Measurements from ENCODE around the gene GLRA1. TPM values are rescaled to one million over a fixed set of nuclear protein-coding genes. Genes with fewer than 3 reads are reported as not detected.
"Not testable (repeated sequence)": the region's sequence is repeated elsewhere in the genome, so short reads cannot be mapped to it uniquely, and the experiment has no call there.

GLRA1 gene
- polyA plus RNA-seq, 1 experiment, result not detected

DNA sequence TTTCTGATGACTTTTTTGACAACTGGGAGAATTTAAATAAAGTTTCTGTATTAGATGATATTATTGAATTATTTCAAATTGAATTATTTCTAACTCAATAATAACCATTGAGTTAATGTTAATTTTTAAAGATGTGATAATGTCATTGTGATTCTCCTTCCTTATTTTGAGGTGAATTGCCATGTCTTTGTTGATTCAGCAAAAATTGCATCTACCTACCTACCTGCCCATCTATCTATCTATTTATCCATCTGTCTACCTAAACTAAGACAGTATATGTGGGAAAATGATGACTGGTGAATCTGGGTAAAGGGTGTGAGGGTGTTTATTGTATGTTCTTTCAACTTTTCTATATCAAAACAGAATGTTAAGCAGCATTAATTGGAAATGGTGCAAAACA is 77.9 kb downstream of the GLRA1 start:
- ChIA-PET CTCF (no interaction called here), POLR2A (no interaction called here)
- no peak overlapping the region for H3K27ac ChIP-seq (ENCODE audit: low read depth, low read length)
- TF ChIP-seq, protein P1, sequence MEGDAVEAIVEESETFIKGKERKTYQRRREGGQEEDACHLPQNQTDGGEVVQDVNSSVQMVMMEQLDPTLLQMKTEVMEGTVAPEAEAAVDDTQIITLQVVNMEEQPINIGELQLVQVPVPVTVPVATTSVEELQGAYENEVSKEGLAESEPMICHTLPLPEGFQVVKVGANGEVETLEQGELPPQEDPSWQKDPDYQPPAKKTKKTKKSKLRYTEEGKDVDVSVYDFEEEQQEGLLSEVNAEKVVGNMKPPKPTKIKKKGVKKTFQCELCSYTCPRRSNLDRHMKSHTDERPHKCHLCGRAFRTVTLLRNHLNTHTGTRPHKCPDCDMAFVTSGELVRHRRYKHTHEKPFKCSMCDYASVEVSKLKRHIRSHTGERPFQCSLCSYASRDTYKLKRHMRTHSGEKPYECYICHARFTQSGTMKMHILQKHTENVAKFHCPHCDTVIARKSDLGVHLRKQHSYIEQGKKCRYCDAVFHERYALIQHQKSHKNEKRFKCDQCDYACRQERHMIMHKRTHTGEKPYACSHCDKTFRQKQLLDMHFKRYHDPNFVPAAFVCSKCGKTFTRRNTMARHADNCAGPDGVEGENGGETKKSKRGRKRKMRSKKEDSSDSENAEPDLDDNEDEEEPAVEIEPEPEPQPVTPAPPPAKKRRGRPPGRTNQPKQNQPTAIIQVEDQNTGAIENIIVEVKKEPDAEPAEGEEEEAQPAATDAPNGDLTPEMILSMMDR (IDR thresholded peaks at IDR 0.05; ENCODE audit: low read depth, low read length), result no peak
- no peak overlapping the region for H3K4me3 ChIP-seq (ENCODE audit: low read depth, low read length)
- H3K27me3 ChIP-seq (ENCODE audit: control insufficient read depth, insufficient read depth, low read length), result no peaks in the 10 kb centered on the region
- H3K9me3 ChIP-seq (ENCODE audit: control insufficient read depth, insufficient read depth, low read length), result no peaks in the 10 kb centered on the region
- DNase-seq (ENCODE audit: low read depth, low spot score), result no peak

DNA sequence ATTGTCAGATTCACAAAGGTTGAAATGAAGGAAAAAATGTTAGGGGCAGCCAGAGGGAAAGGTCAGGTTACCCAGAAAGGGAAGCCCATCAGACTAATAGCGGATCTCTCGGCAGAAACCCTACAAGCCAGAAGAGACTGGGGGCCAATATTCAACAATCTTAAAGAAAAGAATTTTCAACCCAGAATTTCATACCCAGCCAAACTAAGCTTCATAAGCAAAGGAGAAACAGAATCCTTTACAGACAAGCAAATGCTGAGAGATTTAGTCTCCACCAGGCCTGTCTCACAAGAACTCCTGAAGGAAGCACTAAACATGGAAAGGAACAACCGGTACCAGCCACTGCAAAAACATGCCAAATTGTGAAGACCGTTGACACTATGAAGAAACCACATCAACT is 91.8 kb downstream of the GLRA1 start:
- DNase-seq (ENCODE audit: low read depth, low spot score); POLR2A ChIA-PET; H3K27me3 ChIP-seq (ENCODE audit: control insufficient read depth, insufficient read depth, low read length); H3K27ac ChIP-seq (ENCODE audit: low read depth, low read length); H3K4me3 ChIP-seq (ENCODE audit: low read depth, low read length): not testable (repeated sequence)
- peaks cover 14% of the 10 kb centered on the region for H3K9me3 ChIP-seq (ENCODE audit: control insufficient read depth, insufficient read depth, low read length)
- CTCF ChIA-PET, result interaction anchor here (1.4 to 2.4 kb wide), 2 partner anchors 8 to 310 kb away, joined by 6 to 7 read pairs; no protein-coding TSS in a partner anchor

DNA sequence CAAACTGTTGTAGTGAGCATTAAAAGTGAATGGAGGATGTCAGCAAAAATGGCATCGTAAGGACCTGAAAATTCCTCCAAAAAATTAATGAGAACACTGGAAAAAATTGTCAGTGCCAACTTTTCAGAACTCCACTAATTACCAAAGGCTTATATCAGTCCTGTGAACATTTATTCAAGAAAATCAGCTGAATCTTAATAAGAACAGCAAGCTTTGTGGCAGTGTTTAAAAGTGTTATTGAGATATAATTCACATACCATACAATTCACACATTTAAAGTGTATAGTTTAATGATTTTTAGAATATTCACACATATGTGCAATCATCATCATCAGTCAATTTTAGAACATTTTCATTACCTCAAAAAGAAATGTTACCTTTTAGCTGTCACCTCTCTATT is 95.3 kb downstream of the GLRA1 start:
- Histone ChIP-seq H3K9me3 (ENCODE audit: control insufficient read depth, insufficient read depth, low read length) (peaks cover 14% of the 10 kb centered on the region), H3K4me3 (ENCODE audit: low read depth, low read length) (no peak overlapping the region), H3K27ac (ENCODE audit: low read depth, low read length) (no peak overlapping the region), H3K27me3 (ENCODE audit: control insufficient read depth, insufficient read depth, low read length) (no peaks in the 10 kb centered on the region)
- no peak for DNase-seq (ENCODE audit: low read depth, low spot score)
- ChIA-PET POLR2A (no interaction called here), CTCF (interaction anchor here (12.8 kb wide), 1 partner anchor 311 kb away, joined by 373 read pairs; no protein-coding TSS in a partner anchor)
- TF ChIP-seq, protein P1 (IDR thresholded peaks at IDR 0.05; ENCODE audit: low read depth, low read length), result no peak

DNA sequence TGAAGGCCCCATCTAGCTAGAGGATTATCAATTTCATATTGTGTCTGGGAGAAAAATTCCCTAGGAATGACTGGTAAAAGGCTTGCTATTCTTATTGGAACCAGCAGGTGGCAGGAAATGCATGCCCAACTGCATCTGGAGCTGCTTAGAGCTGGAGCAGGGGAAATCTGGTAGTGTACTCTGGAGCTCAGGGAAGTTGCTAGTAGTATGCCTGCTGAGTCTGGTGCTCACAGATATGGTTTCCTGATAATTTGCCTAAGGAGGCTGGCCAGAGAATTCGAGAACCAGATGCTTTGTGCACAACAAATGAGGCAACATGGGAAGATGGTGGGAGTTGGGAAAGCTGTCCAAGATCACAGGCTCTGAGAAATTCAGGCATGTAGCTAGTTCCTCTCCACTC is 99.2 kb downstream of the GLRA1 start:
- peak; percentile 42 for DNase-seq (ENCODE audit: low read depth, low spot score)
- Histone ChIP-seq H3K27me3 (ENCODE audit: control insufficient read depth, insufficient read depth, low read length) (no peaks in the 10 kb centered on the region), H3K9me3 (ENCODE audit: control insufficient read depth, insufficient read depth, low read length) (no peaks in the 10 kb centered on the region), H3K4me3 (ENCODE audit: low read depth, low read length) (no peak overlapping the region), H3K27ac (ENCODE audit: low read depth, low read length) (no peak overlapping the region)
- ChIA-PET CTCF (interaction anchor here (0.6 to 12.8 kb wide), 26 partner anchors 8 to 689 kb away, joined by 3 to 373 read pairs (median 5); no protein-coding TSS in a partner anchor), POLR2A (interaction anchor here (1.3 to 1.5 kb wide), 2 partner anchors 54 to 317 kb away, joined by 4 to 7 read pairs; partner anchors contain the start of gene G3BP1)
- TF ChIP-seq, protein P1 (IDR thresholded peaks at IDR 0.05; ENCODE audit: low read depth, low read length), result peak; percentile 93

DNA sequence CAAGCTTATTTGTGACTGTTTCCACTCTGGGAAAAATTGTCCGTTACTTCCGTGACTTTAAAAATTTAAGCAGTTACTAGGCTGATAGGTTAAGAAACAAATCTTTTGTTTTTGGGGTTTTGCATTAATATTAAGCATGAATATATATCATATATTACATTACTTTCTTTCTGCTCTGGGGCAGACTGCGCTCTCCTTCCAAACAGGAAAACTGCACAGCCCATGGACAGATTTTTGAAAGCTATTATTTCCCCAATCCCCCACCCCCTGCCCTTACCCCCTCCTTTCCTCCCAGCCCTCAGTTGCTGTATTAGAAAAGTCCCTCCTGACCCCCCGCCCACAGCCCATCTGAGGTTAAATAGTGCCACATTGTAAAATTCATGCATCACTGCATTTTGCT is 102.5 kb downstream of the GLRA1 start:
- TF ChIP-seq, protein P1 (IDR thresholded peaks at IDR 0.05; ENCODE audit: low read depth, low read length), result no peak
- H3K27ac ChIP-seq (ENCODE audit: low read depth, low read length), result no peak overlapping the region
- no peak for DNase-seq (ENCODE audit: low read depth, low spot score)
- H3K27me3 ChIP-seq (ENCODE audit: control insufficient read depth, insufficient read depth, low read length), result no peaks in the 10 kb centered on the region
- ChIA-PET POLR2A (no interaction called here), CTCF (interaction anchor here (0.6 to 12.8 kb wide), 2 partner anchors 195 to 318 kb away, joined by 5 to 373 read pairs; no protein-coding TSS in a partner anchor)
- H3K9me3 ChIP-seq (ENCODE audit: control insufficient read depth, insufficient read depth, low read length), result no peaks in the 10 kb centered on the region
- H3K4me3 ChIP-seq (ENCODE audit: low read depth, low read length), result no peak overlapping the region
